Naive thymus-derived CD4-positive, alpha-beta T cell (primary cell): ENCODE measurements around the gene NDUFB1. TPM values are rescaled to one million over a fixed set of nuclear protein-coding genes. Genes with fewer than 3 reads are reported as not detected.

Experiments
- ATAC-seq: fragments of 150-1000 bp; cut with Tn5 transposase; 2 replicates; pipeline ENCODE4 v1.10.0; 2021; ENCODE audit warnings: mild to moderate bottlenecking, moderate library complexity
- CTCF ChIA-PET: fragments of 350-600 bp; sonication (Branson Sonifier 250); formaldehyde crosslinking; loops from one replicate; lab custom pipeline; 2021; ENCODE audit warnings: antibody characterized with exemption; lab: Charles Lee
- POLR2A ChIA-PET: fragments of 350-600 bp; sonication (Branson Sonifier 250); formaldehyde crosslinking; loops from one replicate; lab custom pipeline; 2021; ENCODE audit warnings: antibody characterized with exemption, inconsistent platforms; lab: Charles Lee
- DNase-seq, 9 donors: peaks; one replicate each; pipeline versions ENCODE4 v3.0.0 to v3.0.0-alpha.2; 2020 to 2022; ENCODE audit warnings: mixed read lengths in 1 of 9
- H3K27ac ChIP-seq: one replicate; pipeline ENCODE4 v1.7.0; 2013; ENCODE audit warnings: mild to moderate bottlenecking, low read depth, low read length, moderate library complexity
- H3K27me3 ChIP-seq, 2 donors: one replicate each; pipeline ENCODE4 v1.7.0; 2013; ENCODE audit warnings: low read length in 2 of 2, mild to moderate bottlenecking in 2 of 2, moderate library complexity in 2 of 2; ENCODE audit not compliant: control insufficient read depth in 2 of 2, insufficient read depth in 2 of 2
- H3K36me3 ChIP-seq, 3 experiments: 1 replicate in 2 of 3; 2 replicates in 1 of 3; pipeline ENCODE4 v1.7.0; 2013; ENCODE audit warnings: low read length in 3 of 3, mild to moderate bottlenecking in 3 of 3, moderate library complexity in 1 of 3; ENCODE audit not compliant: insufficient read depth in 3 of 3, control insufficient read depth in 2 of 3
- H3K4me1 ChIP-seq, 2 donors: one replicate each; pipeline ENCODE4 v1.7.0; 2013; ENCODE audit warnings: low read length in 2 of 2, mild to moderate bottlenecking in 2 of 2, moderate library complexity in 1 of 2; ENCODE audit not compliant: control insufficient read depth in 2 of 2, insufficient read depth in 2 of 2
- H3K4me3 ChIP-seq: 2 replicates; pipeline ENCODE4 v1.7.0; 2013; ENCODE audit warnings: mild to moderate bottlenecking, low read length
- H3K9me3 ChIP-seq, 3 experiments: 1 replicate in 2 of 3; 2 replicates in 1 of 3; pipeline ENCODE4 v1.7.0; 2013; ENCODE audit warnings: low read length in 3 of 3; ENCODE audit not compliant: control insufficient read depth in 2 of 3
- H3K27ac Mint-ChIP-seq, 9 donors: one replicate each; pipeline ENCODE4 v1.8.0; 2020 to 2022; ENCODE audit warnings: mixed read lengths in 9 of 9, mild to moderate bottlenecking in 8 of 9, moderate library complexity in 5 of 9, inconsistent platforms in 2 of 9
- H3K27me3 Mint-ChIP-seq, 5 donors: one replicate each; pipeline ENCODE4 v1.8.0; 2021 to 2022; ENCODE audit warnings: mixed read lengths in 5 of 5, mild to moderate bottlenecking in 1 of 5
- H3K36me3 Mint-ChIP-seq, 5 donors: one replicate each; pipeline ENCODE4 v1.8.0; 2020 to 2022; ENCODE audit warnings: mixed read lengths in 5 of 5, mild to moderate bottlenecking in 3 of 5, inconsistent platforms in 1 of 5
- H3K4me1 Mint-ChIP-seq, 7 donors: one replicate each; pipeline ENCODE4 v1.8.0; 2020 to 2022; ENCODE audit warnings: mixed read lengths in 7 of 7, mild to moderate bottlenecking in 3 of 7, inconsistent platforms in 1 of 7
- H3K4me3 Mint-ChIP-seq, 10 donors: one replicate each; pipeline ENCODE4 v1.8.0; 2020 to 2022; ENCODE audit warnings: mild to moderate bottlenecking in 10 of 10, mixed read lengths in 10 of 10, moderate library complexity in 6 of 10, inconsistent platforms in 2 of 10
- H3K9me3 Mint-ChIP-seq, 11 donors: one replicate each; pipeline ENCODE4 v1.8.0; 2020 to 2022; ENCODE audit warnings: mixed read lengths in 11 of 11, mild to moderate bottlenecking in 4 of 11, inconsistent platforms in 1 of 11, moderate library complexity in 1 of 11
- intact Hi-C, 2 donors: fragments of 100-400 bp; cut with micrococcal nuclease; formaldehyde crosslinking; loops; one replicate each; pipeline ENCODE4 v1.15.1; 2023
- polyA plus RNA-seq, 2 donors: library from polyadenylated mRNA; unstranded; fragments of 300-500 nt; fragmentation: Illumina TruSeq; gene quantifications; one replicate each; pipeline ENCODE4 v1.2.3, GENCODE V29; 2021
- total RNA-seq, 6 experiments: library from RNA in 5 of 6; stranded (reverse) in 5 of 6; gene quantifications; 1 replicate in 5 of 6; 2 replicates in 1 of 6; pipeline ENCODE4 v1.2.3 and lab custom pipeline; 2021 to 2026

Gene NDUFB1
- total and polyA plus RNA-seq, 7 experiments from 2014 or later, result 55.1 to 418 (median 102) TPM

- peak in 1 of 9 donors; percentile 48 for DNase-seq
- H3K4me1 Mint-ChIP-seq, result peaks cover 40 to 72% (median 63%) of the 10 kb centered on the region in 7 donors
- ChIA-PET CTCF (interaction anchor here (0.8 to 1.5 kb wide), 4 partner anchors 11 to 1722 kb away, joined by 3 to 7 read pairs (median 3); no protein-coding TSS in a partner anchor), POLR2A (interaction anchor here (0.7 to 4.7 kb wide), 5 partner anchors 14 to 454 kb away, joined by 3 to 100 read pairs (median 5); partner anchors contain the start of genes CPSF2, NDUFB1 and TRIP11)
- H3K27me3 Mint-ChIP-seq, result no peaks in the 10 kb centered on the region
- H3K36me3 ChIP-seq, result peaks cover 0 to 5% (median 0%) of the 10 kb centered on the region in 3 experiments
- peak overlapping the region; percentile 91 for H3K27ac ChIP-seq
- no peak for ATAC-seq
- H3K4me3 ChIP-seq, result peak overlapping the region; percentile 82
- intact Hi-C loops, result loop anchor here (1.0 to 10.0 kb wide), 13 partner anchors 15 to 1723 kb away; partner anchors contain the start of genes CPSF2 (in 2 of the 2), GOLGA5 (in 2 of the 2), NDUFB1 (in 2 of the 2) and PPP4R3A (in 2 of the 2)
- no peaks in the 10 kb centered on the region for H3K27me3 ChIP-seq
- H3K9me3 Mint-ChIP-seq, result peaks cover 0 to 5% (median 0%) of the 10 kb centered on the region in 11 donors
- H3K36me3 Mint-ChIP-seq, result peaks cover 0 to 2% (median 0%) of the 10 kb centered on the region in 5 donors
- H3K4me3 Mint-ChIP-seq, result peak overlapping the region; percentile 88 to 100 (median 98)
- no peaks in the 10 kb centered on the region for H3K9me3 ChIP-seq
- peaks cover 5 to 17% of the 10 kb centered on the region in 2 donors for H3K4me1 ChIP-seq
- H3K27ac Mint-ChIP-seq, result peak overlapping the region; percentile 82 to 96 (median 92)
These were observed 15.7 kb downstream of the NDUFB1 start for GRCh38 chr14:92105893-92106142.

GRCh38 chr14:92105073-92105892 is 16.2 kb downstream of the NDUFB1 start:
- CTCF ChIA-PET, result interaction anchor here (1.5 kb wide), 1 partner anchor 15 kb away, joined by 3 read pairs; no protein-coding TSS in a partner anchor
- H3K4me1 Mint-ChIP-seq, result peaks cover 44 to 75% (median 68%) of the 10 kb centered on the region in 7 donors
- POLR2A ChIA-PET, result interaction anchor here (0.7 to 4.7 kb wide), 5 partner anchors 14 to 454 kb away, joined by 3 to 100 read pairs (median 5); partner anchors contain the start of genes CPSF2, NDUFB1 and TRIP11

GRCh38 chr14:92103363-92103989 is 18.0 kb downstream of the NDUFB1 start:
- H3K4me3 Mint-ChIP-seq, result peak overlapping the region in 4 of 10 donors; percentile 18 to 65 (median 19)
- H3K36me3 Mint-ChIP-seq, result peaks cover 0 to 2% (median 0%) of the 10 kb centered on the region in 5 donors
- Histone ChIP-seq H3K27ac (no peak overlapping the region), H3K4me3 (no peak overlapping the region), H3K36me3 (peaks cover 0 to 5% (median 0%) of the 10 kb centered on the region in 3 experiments), H3K27me3 (no peaks in the 10 kb centered on the region), H3K4me1 (peaks cover 5 to 15% of the 10 kb centered on the region in 2 donors), H3K9me3 (no peaks in the 10 kb centered on the region)
- POLR2A ChIA-PET, result interaction anchor here (0.8 kb wide), 1 partner anchor 1721 kb away, joined by 3 read pairs; no protein-coding TSS in a partner anchor
- CTCF ChIA-PET, result no interaction called here
- ATAC-seq, result no peak
- H3K27ac Mint-ChIP-seq, result peak overlapping the region in 2 of 9 donors; percentile 49 to 52
- no peak for DNase-seq
- intact Hi-C loops, result loop anchor here (10.0 kb wide), 2 partner anchors 269 to 1101 kb away; partner anchors contain the start of genes GON7 (in 1 of the 2) and UBR7 (in 1 of the 2)
- no peaks in the 10 kb centered on the region for H3K9me3 Mint-ChIP-seq
- H3K4me1 Mint-ChIP-seq, result peaks cover 44 to 77% (median 66%) of the 10 kb centered on the region in 7 donors
- no peaks in the 10 kb centered on the region for H3K27me3 Mint-ChIP-seq

More at GRCh38 chr14:92105073-92105892, 16.2 kb downstream of the NDUFB1 start:
- intact Hi-C loops, result loop anchor here (5.0 to 10.0 kb wide), 5 partner anchors 270 to 1708 kb away; partner anchors contain the start of genes CALM1 (in 1 of the 2), GON7 (in 1 of the 2), LGMN (in 1 of the 2) and RPS6KA5 (in 1 of the 2)
- peak overlapping the region; percentile 82 to 96 (median 92) for H3K27ac Mint-ChIP-seq
- H3K27me3 ChIP-seq, result no peaks in the 10 kb centered on the region
- H3K4me1 ChIP-seq, result peaks cover 5 to 17% of the 10 kb centered on the region in 2 donors
- DNase-seq (peak in 1 of 9 donors; percentile 15), ATAC-seq (no peak)
- peaks cover 0 to 2% (median 0%) of the 10 kb centered on the region in 5 donors for H3K36me3 Mint-ChIP-seq
- no peaks in the 10 kb centered on the region for H3K27me3 Mint-ChIP-seq
- peak overlapping the region; percentile 91 for H3K27ac ChIP-seq
- H3K9me3 ChIP-seq, result no peaks in the 10 kb centered on the region
- peaks cover 0 to 5% (median 0%) of the 10 kb centered on the region in 11 donors for H3K9me3 Mint-ChIP-seq
- H3K4me3 ChIP-seq, result peak overlapping the region; percentile 82
- H3K4me3 Mint-ChIP-seq, result peak overlapping the region; percentile 88 to 100 (median 98)
- H3K36me3 ChIP-seq, result peaks cover 0 to 5% (median 0%) of the 10 kb centered on the region in 3 experiments

- peak overlapping the region in 2 of 9 donors; percentile 9 to 47 for H3K27ac Mint-ChIP-seq
- POLR2A ChIA-PET, result no interaction called here
These were observed 21.7 kb downstream of the NDUFB1 start for GRCh38 chr14:92099802-92100201.

GRCh38 chr14:92093320-92093719 is 28.2 kb downstream of the NDUFB1 start:
- intact Hi-C loops, result loop anchor here in 1 of 2 donors (1.0 kb wide), 1 partner anchor 510 kb away; no protein-coding TSS in a partner anchor
- no peaks in the 10 kb centered on the region for H3K27me3 Mint-ChIP-seq
- no peak overlapping the region for H3K27ac ChIP-seq
- H3K4me3 Mint-ChIP-seq, result no peak overlapping the region
- peaks cover 4 to 35% (median 10%) of the 10 kb centered on the region in 3 experiments for H3K36me3 ChIP-seq
- DNase-seq, result peak in 2 of 9 donors; percentile 7
- no peaks in the 10 kb centered on the region for H3K27me3 ChIP-seq
- no peaks in the 10 kb centered on the region for H3K9me3 ChIP-seq
- peaks cover 0 to 29% (median 17%) of the 10 kb centered on the region in 5 donors for H3K36me3 Mint-ChIP-seq
- no peaks in the 10 kb centered on the region for H3K9me3 Mint-ChIP-seq
- no peak for ATAC-seq
- no peaks in the 10 kb centered on the region for H3K4me1 ChIP-seq
- CTCF ChIA-PET, result no interaction called here
- H3K4me3 ChIP-seq, result no peak overlapping the region
- POLR2A ChIA-PET, result interaction anchor here (0.6 kb wide), 1 partner anchor 575 kb away, joined by 3 read pairs; no protein-coding TSS in a partner anchor
- peaks cover 0 to 3% (median 0%) of the 10 kb centered on the region in 7 donors for H3K4me1 Mint-ChIP-seq
- peak overlapping the region in 1 of 9 donors; percentile 6 for H3K27ac Mint-ChIP-seq

More at GRCh38 chr14:92099802-92100201, 21.7 kb downstream of the NDUFB1 start:
- Histone ChIP-seq H3K36me3 (peaks cover 1 to 13% (median 4%) of the 10 kb centered on the region in 3 experiments), H3K27me3 (no peaks in the 10 kb centered on the region), H3K27ac (no peak overlapping the region), H3K9me3 (no peaks in the 10 kb centered on the region), H3K4me3 (no peak overlapping the region), H3K4me1 (peaks cover 0 to 6% of the 10 kb centered on the region in 2 donors)
- Mint-ChIP-seq H3K27me3 (no peaks in the 10 kb centered on the region), H3K9me3 (no peaks in the 10 kb centered on the region), H3K4me1 (peaks cover 28 to 51% (median 39%) of the 10 kb centered on the region in 7 donors), H3K4me3 (no peak overlapping the region), H3K36me3 (peaks cover 0 to 5% (median 4%) of the 10 kb centered on the region in 5 donors)
- CTCF ChIA-PET, result no interaction called here
- no peak for DNase-seq
- no peak for ATAC-seq
- intact Hi-C loops, result loop anchor here (10.0 kb wide), 2 partner anchors 265 to 1105 kb away; partner anchors contain the start of genes GON7 (in 1 of the 2) and UBR7 (in 1 of the 2)
